ENCODE results near the gene TBL3. TPM values are rescaled to one million over a fixed set of nuclear protein-coding genes. Genes with fewer than 3 reads are reported as not detected.

TBL3 gene
- total RNA-seq, 6 donors from 2014 or later: 22.0 to 51.6 (median 35.0) TPM

DNA sequence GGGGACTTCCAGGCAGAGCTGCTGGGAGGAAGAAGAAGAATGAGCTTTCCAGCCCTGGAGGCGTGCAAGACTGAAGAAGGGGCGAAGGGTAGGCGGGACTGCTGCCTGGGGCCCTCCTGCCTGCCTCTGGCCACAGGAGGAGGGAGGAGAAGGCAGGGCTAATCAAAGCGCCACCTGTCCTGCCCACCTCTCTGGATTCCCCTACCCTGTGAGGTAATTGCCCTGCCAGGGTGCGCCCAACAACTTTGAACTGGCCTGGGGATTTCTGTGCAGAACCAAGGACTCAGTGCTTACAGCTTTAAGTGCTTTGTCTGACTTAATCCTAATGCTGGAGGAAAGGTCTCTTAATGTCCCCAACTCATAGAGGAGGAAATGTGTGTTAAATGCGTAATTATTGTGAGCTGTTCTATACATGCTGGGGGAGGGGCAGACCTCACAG is 9.6 kb downstream of the TBL3 start, which contains the start of gene NOXO1:
Gene NOXO1 (minus strand): TSS at position 72 of the 439 bp plus-strand sequence. CDS start 290 bp downstream, outside the sequence.
- no peaks in the 10 kb centered on the region for H3K9me3 ChIP-seq
- TF ChIP-seq POLR2AphosphoS5 (IDR thresholded peaks at IDR 0.05) (no peak), POLR2A (IDR thresholded peaks at IDR 0.05) (no peak)
- H3K27ac ChIP-seq: peak within 1 kb of the TSS in 1 of 4 donors; percentile 79
- ATAC-seq (ENCODE audit: low FRiP score in 2 of 2) (no peak), DNase-seq (peak in 1 of 2 donors; percentile 35)
- 33% methylated on average over 2 to 6 of the region's 6 CpGs for WGBS, 2 donors
- H3K27me3 ChIP-seq: peaks cover 0 to 24% (median 10%) of the 10 kb centered on the region in 4 donors
- peaks cover 15 to 57% (median 28%) of the 10 kb centered on the region in 4 donors for H3K4me1 ChIP-seq
- peak within 1 kb of the TSS in 3 of 4 donors; percentile 44 to 55 (median 54) for H3K4me3 ChIP-seq
- peaks cover 3 to 36% (median 34%) of the 10 kb centered on the region in 4 donors for H3K36me3 ChIP-seq

- TF ChIP-seq CTCF (IDR thresholded peaks at IDR 0.05) (no peak), POLR2AphosphoS5 (IDR thresholded peaks at IDR 0.05) (no peak), POLR2A (IDR thresholded peaks at IDR 0.05) (no peak), EP300 (IDR thresholded peaks at IDR 0.05) (no peak)
- Histone ChIP-seq H3K27me3 (peaks cover 0 to 24% (median 10%) of the 10 kb centered on the region in 4 donors), H3K4me3 (no peak overlapping the region), H3K9me3 (no peaks in the 10 kb centered on the region), H3K4me1 (peaks cover 15 to 57% (median 28%) of the 10 kb centered on the region in 4 donors), H3K27ac (no peak overlapping the region), H3K36me3 (peaks cover 3 to 34% (median 33%) of the 10 kb centered on the region in 4 donors)
- ATAC-seq (ENCODE audit: low FRiP score in 2 of 2) (no peak), DNase-seq (no peak)
- 38 to 76% methylated on average over 1 to 5 of the region's 5 CpGs for WGBS, 2 donors
Observed at GRCh38 chr16:1982013-1982433, 10.2 kb downstream of the TBL3 start.

- DNase-seq (no peak), ATAC-seq (ENCODE audit: low FRiP score in 2 of 2) (no peak)
- Histone ChIP-seq H3K4me1 (peaks cover 15 to 57% (median 28%) of the 10 kb centered on the region in 4 donors), H3K9me3 (no peaks in the 10 kb centered on the region), H3K27ac (peak overlapping the region; percentile 80 to 88 (median 86)), H3K4me3 (peak overlapping the region in 3 of 4 donors; percentile 84 to 96 (median 88)), H3K27me3 (peaks cover 0 to 24% (median 10%) of the 10 kb centered on the region in 4 donors), H3K36me3 (peaks cover 0 to 28% (median 23%) of the 10 kb centered on the region in 4 donors)
- WGBS, 2 donors: 25 to 26% methylated on average over 19 of the region's 19 CpGs
- TF ChIP-seq CTCF (IDR thresholded peaks at IDR 0.05) (no peak), POLR2A (IDR thresholded peaks at IDR 0.05) (no peak), POLR2AphosphoS5 (IDR thresholded peaks at IDR 0.05) (no peak), EP300 (IDR thresholded peaks at IDR 0.05) (no peak)
Observed at GRCh38 chr16:1982991-1983543, 11.2 kb downstream of the TBL3 start.

DNA sequence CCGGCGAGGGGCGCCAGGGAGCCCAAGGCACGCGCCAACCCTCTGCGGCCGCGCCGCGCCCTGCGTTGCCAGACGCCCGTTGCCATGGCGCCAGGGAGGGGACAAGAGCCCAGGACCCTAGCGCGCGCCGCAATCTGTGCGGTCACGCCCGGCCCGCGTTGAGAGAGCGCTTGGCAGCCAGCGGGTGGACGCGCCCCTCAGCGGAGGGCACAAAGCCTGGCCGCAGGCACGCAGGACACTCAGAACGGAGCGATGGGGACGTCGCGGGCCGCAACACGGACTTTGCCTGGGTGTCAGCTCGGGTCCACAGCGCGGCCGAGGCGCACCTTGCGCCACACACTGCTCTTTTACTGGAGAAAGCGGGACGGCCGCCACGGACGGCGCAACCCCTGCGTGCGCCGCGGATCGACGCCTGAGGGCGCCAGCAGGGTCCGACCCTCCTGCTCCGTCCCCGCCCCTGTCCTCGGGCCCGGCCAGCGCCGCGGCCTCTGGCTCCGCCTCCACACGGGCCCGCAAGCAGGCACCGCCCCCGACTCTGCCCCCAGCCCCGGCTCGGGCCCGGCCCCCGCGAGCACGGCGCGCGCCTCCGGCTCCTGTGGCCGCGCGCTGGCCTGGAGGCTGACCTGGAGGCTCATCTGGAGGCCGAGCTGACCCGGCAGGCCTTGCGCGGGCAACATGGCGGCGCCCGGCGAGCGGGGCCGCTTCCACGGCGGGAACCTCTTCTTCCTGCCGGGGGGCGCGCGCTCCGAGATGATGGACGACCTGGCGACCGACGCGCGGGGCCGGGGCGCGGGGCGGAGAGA is 11.9 kb downstream of the TBL3 start, which contains the start of gene GFER:
Gene GFER (plus strand): TSS at position 650 of the 803 bp plus-strand sequence. CDS start 26 bp downstream, at position 676.
- Histone ChIP-seq H3K27me3 (peaks cover 0 to 24% (median 10%) of the 10 kb centered on the region in 4 donors), H3K4me1 (peaks cover 15 to 51% (median 27%) of the 10 kb centered on the region in 4 donors), H3K36me3 (peaks cover 0 to 22% (median 17%) of the 10 kb centered on the region in 4 donors), H3K27ac (peak within 1 kb of the TSS; percentile 80 to 88 (median 86)), H3K9me3 (no peaks in the 10 kb centered on the region), H3K4me3 (peak within 1 kb of the TSS; percentile 84 to 96 (median 88))
- DNase-seq (peak; percentile 92 to 98), ATAC-seq (ENCODE audit: low FRiP score in 2 of 2) (peak; percentile 91 to 97)
- peak in 1 of 2 donors; percentile 70 for TF ChIP-seq POLR2AphosphoS5 (IDR thresholded peaks at IDR 0.05)
- TF ChIP-seq CTCF (IDR thresholded peaks at IDR 0.05): peak in 5 of 6 experiments; percentile 21 to 60 (median 53)
- TF ChIP-seq POLR2A (IDR thresholded peaks at IDR 0.05): peak in 2 of 4 donors; percentile 65 to 79
- TF ChIP-seq EP300 (IDR thresholded peaks at IDR 0.05): no peak
- 2% methylated on average over 30 of the region's 109 CpGs; no CpG with 5 or more reads in 1 of the 2 donors for WGBS, 2 donors

All from upper lobe of left lung (tissue), 6 donors.